ENCODE data around the gene INHBA.

Gene INHBA

GRCh38 chr7:41702635-41703371 lies at the start of gene INHBA:
Gene INHBA (minus strand): TSS chr7:41703090. CDS start chr7:41700374, 2,716 bp downstream.
- peaks cover 56% of the 10 kb centered on the region for H3K27me3 ChIP-seq (ENCODE audit: control insufficient read depth, insufficient read depth, low read length)
- H3K9ac ChIP-seq (ENCODE audit: low read length) = no peak within 1 kb of the TSS
- no peak within 1 kb of the TSS for H3K27ac ChIP-seq (ENCODE audit: low read length)
- no peaks in the 10 kb centered on the region for H3K9me3 ChIP-seq (ENCODE audit: control insufficient read depth, low read depth, low read length)
- peaks cover 48% of the 10 kb centered on the region for H3K4me1 ChIP-seq (ENCODE audit: control insufficient read depth, low read depth, low read length)
- H3K36me3 ChIP-seq (ENCODE audit: control insufficient read depth, low read depth, low read length) = no peaks in the 10 kb centered on the region
- no peak within 1 kb of the TSS for H3K4me3 ChIP-seq (ENCODE audit: low read length)

- Histone ChIP-seq H3K9me3 (ENCODE audit: control insufficient read depth, low read depth, low read length) (peaks cover 31% of the 10 kb centered on the region), H3K36me3 (ENCODE audit: control insufficient read depth, low read depth, low read length) (no peaks in the 10 kb centered on the region), H3K27me3 (ENCODE audit: control insufficient read depth, insufficient read depth, low read length) (no peaks in the 10 kb centered on the region), H3K9ac (ENCODE audit: low read length) (no peak overlapping the region), H3K27ac (ENCODE audit: low read length) (no peak overlapping the region), H3K4me3 (ENCODE audit: low read length) (no peak overlapping the region), H3K4me1 (ENCODE audit: control insufficient read depth, low read depth, low read length) (no peaks in the 10 kb centered on the region)
Observed at GRCh38 chr7:41752615-41753014, 49.7 kb upstream of the INHBA start.

GRCh38 chr7:41750661-41751540 lies 48.0 kb upstream of the INHBA start:
- Histone ChIP-seq H3K4me1 (ENCODE audit: control insufficient read depth, low read depth, low read length) (no peaks in the 10 kb centered on the region), H3K9me3 (ENCODE audit: control insufficient read depth, low read depth, low read length) (peaks cover 17% of the 10 kb centered on the region), H3K36me3 (ENCODE audit: control insufficient read depth, low read depth, low read length) (no peaks in the 10 kb centered on the region), H3K27ac (ENCODE audit: low read length) (no peak overlapping the region), H3K9ac (ENCODE audit: low read length) (no peak overlapping the region), H3K4me3 (ENCODE audit: low read length) (no peak overlapping the region), H3K27me3 (ENCODE audit: control insufficient read depth, insufficient read depth, low read length) (no peaks in the 10 kb centered on the region)

DNA sequence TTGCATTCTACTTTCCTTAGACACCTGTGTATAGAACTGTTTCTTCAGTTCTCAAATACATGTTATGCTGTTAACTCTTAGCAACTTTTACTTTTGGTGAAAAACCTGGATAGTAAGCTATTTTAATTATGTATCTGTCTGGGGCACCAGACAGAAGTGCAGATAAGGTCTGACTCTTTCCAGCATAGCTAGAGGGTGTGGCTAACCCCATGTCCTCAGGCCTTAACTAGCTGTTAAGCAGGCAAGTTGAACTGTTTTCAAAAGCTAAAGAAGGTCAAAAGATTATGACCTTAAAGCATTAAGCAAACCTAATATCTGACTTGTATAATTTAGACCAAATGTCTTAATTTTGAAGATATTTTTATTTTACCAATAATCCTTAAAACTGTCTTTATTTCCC lies 45.1 kb upstream of the INHBA start:
- Histone ChIP-seq H3K36me3 (ENCODE audit: control insufficient read depth, low read depth, low read length) (no peaks in the 10 kb centered on the region), H3K9ac (ENCODE audit: low read length) (no peak overlapping the region), H3K9me3 (ENCODE audit: control insufficient read depth, low read depth, low read length) (no peaks in the 10 kb centered on the region), H3K27me3 (ENCODE audit: control insufficient read depth, insufficient read depth, low read length) (no peaks in the 10 kb centered on the region), H3K4me3 (ENCODE audit: low read length) (no peak overlapping the region), H3K4me1 (ENCODE audit: control insufficient read depth, low read depth, low read length) (peaks cover 7% of the 10 kb centered on the region), H3K27ac (ENCODE audit: low read length) (no peak overlapping the region)

- peaks cover 7% of the 10 kb centered on the region for H3K4me1 ChIP-seq (ENCODE audit: control insufficient read depth, low read depth, low read length)
- no peaks in the 10 kb centered on the region for H3K27me3 ChIP-seq (ENCODE audit: control insufficient read depth, insufficient read depth, low read length)
- no peaks in the 10 kb centered on the region for H3K36me3 ChIP-seq (ENCODE audit: control insufficient read depth, low read depth, low read length)
- no peak overlapping the region for H3K9ac ChIP-seq (ENCODE audit: low read length)
- no peaks in the 10 kb centered on the region for H3K9me3 ChIP-seq (ENCODE audit: control insufficient read depth, low read depth, low read length)
- no peak overlapping the region for H3K4me3 ChIP-seq (ENCODE audit: low read length)
- H3K27ac ChIP-seq (ENCODE audit: low read length) = no peak overlapping the region
Observed at GRCh38 chr7:41745451-41745850, 42.6 kb upstream of the INHBA start.

DNA sequence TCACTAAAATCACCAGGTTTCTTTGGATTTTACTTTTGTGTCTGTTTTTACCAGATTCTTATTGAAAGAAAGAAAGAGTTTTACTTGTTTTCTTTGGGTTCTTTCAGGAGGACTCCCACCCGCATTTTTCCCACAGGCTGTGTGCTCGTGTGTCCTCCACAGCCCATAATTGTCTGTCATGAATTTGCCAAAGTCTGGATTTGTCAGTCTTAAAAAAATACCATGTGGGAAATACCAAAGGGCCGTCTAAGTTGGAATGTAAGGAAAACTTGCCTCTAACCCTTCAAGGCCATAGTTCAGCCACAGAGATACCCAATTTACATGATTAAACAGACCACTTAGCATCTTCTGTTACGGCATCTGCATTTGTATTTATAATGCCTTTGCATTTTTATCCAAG lies 41.3 kb upstream of the INHBA start:
- Histone ChIP-seq H3K9ac (ENCODE audit: low read length) (no peak overlapping the region), H3K27ac (ENCODE audit: low read length) (no peak overlapping the region), H3K4me1 (ENCODE audit: control insufficient read depth, low read depth, low read length) (peaks cover 7% of the 10 kb centered on the region), H3K4me3 (ENCODE audit: low read length) (no peak overlapping the region), H3K9me3 (ENCODE audit: control insufficient read depth, low read depth, low read length) (no peaks in the 10 kb centered on the region), H3K27me3 (ENCODE audit: control insufficient read depth, insufficient read depth, low read length) (no peaks in the 10 kb centered on the region), H3K36me3 (ENCODE audit: control insufficient read depth, low read depth, low read length) (no peaks in the 10 kb centered on the region)

DNA sequence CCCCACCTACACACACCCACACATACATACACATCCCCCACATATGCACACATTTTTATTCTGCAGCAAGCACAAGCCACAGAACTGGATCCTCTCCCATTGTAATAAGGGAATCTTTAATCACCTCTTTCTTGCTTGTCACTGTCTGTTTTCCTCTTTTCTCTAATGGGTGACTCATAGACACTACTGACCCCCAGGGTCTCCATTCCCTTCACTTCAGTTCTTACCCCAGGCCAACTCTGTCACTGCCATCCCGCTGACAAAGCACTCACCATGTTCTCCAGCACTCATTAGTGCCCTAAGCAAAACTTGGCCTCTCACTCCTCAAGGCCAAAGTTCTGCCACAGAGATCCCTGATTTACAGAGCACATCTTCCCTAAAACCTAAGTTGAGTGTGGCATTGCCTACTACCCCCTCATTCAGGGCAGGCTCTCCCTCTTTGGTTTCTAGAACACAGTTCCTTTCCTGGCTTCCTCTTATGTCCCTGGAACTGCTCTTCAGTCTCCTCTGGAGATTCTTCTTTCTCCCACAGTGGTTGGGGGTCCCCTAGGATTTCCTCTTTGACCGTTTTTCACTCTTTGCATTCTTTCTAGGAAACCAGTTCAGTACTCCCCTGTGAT lies 39.6 kb upstream of the INHBA start:
- H3K9ac ChIP-seq (ENCODE audit: low read length) = no peak overlapping the region
- H3K4me1 ChIP-seq (ENCODE audit: control insufficient read depth, low read depth, low read length) = peaks cover 7% of the 10 kb centered on the region
- H3K36me3 ChIP-seq (ENCODE audit: control insufficient read depth, low read depth, low read length) = no peaks in the 10 kb centered on the region
- no peaks in the 10 kb centered on the region for H3K27me3 ChIP-seq (ENCODE audit: control insufficient read depth, insufficient read depth, low read length)
- no peaks in the 10 kb centered on the region for H3K9me3 ChIP-seq (ENCODE audit: control insufficient read depth, low read depth, low read length)
- no peak overlapping the region for H3K27ac ChIP-seq (ENCODE audit: low read length)
- H3K4me3 ChIP-seq (ENCODE audit: low read length) = no peak overlapping the region

GRCh38 chr7:41738806-41739205 lies 35.9 kb upstream of the INHBA start:
- H3K9ac ChIP-seq (ENCODE audit: low read length) = no peak overlapping the region
- H3K9me3 ChIP-seq (ENCODE audit: control insufficient read depth, low read depth, low read length) = no peaks in the 10 kb centered on the region
- H3K4me1 ChIP-seq (ENCODE audit: control insufficient read depth, low read depth, low read length) = peaks cover under 1% of the 10 kb centered on the region
- H3K4me3 ChIP-seq (ENCODE audit: low read length) = no peak overlapping the region
- H3K36me3 ChIP-seq (ENCODE audit: control insufficient read depth, low read depth, low read length) = no peaks in the 10 kb centered on the region
- no peak overlapping the region for H3K27ac ChIP-seq (ENCODE audit: low read length)
- no peaks in the 10 kb centered on the region for H3K27me3 ChIP-seq (ENCODE audit: control insufficient read depth, insufficient read depth, low read length)

- Histone ChIP-seq H3K9ac (ENCODE audit: low read length) (no peak overlapping the region), H3K4me3 (ENCODE audit: low read length) (no peak overlapping the region), H3K27me3 (ENCODE audit: control insufficient read depth, insufficient read depth, low read length) (no peaks in the 10 kb centered on the region), H3K27ac (ENCODE audit: low read length) (no peak overlapping the region), H3K36me3 (ENCODE audit: control insufficient read depth, low read depth, low read length) (no peaks in the 10 kb centered on the region), H3K9me3 (ENCODE audit: control insufficient read depth, low read depth, low read length) (no peaks in the 10 kb centered on the region), H3K4me1 (ENCODE audit: control insufficient read depth, low read depth, low read length) (no peaks in the 10 kb centered on the region)
Observed at GRCh38 chr7:41738336-41738735, 35.4 kb upstream of the INHBA start.

GRCh38 chr7:41735206-41735605 lies 32.3 kb upstream of the INHBA start:
- Histone ChIP-seq H3K27ac (ENCODE audit: low read length) (no peak overlapping the region), H3K36me3 (ENCODE audit: control insufficient read depth, low read depth, low read length) (no peaks in the 10 kb centered on the region), H3K9ac (ENCODE audit: low read length) (no peak overlapping the region), H3K27me3 (ENCODE audit: control insufficient read depth, insufficient read depth, low read length) (no peaks in the 10 kb centered on the region), H3K4me1 (ENCODE audit: control insufficient read depth, low read depth, low read length) (no peaks in the 10 kb centered on the region), H3K9me3 (ENCODE audit: control insufficient read depth, low read depth, low read length) (no peaks in the 10 kb centered on the region), H3K4me3 (ENCODE audit: low read length) (no peak overlapping the region)

DNA sequence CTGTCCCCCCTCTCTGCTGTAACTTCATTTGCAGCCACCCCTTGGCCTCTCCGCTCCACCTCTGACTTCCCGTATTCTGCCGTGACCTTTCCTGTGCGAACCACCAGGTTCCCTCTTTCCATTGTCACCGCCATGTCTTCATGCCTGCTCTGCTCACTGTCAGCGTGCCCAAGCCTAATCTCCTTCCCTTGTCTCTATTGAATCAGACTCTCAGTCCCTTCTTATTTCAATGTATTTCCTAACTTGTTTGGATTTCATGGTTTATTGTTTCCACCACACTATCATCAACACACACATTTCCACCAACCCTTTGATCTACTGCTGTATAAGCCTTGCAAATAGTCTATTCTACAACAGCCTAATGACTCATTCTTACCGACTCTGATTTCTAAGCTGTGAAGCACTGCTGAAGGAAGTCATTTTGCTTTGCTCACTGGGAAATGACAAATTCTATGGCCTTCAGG lies 30.0 kb upstream of the INHBA start:
- Histone ChIP-seq H3K27ac (ENCODE audit: low read length) (no peak overlapping the region), H3K36me3 (ENCODE audit: control insufficient read depth, low read depth, low read length) (no peaks in the 10 kb centered on the region), H3K4me1 (ENCODE audit: control insufficient read depth, low read depth, low read length) (no peaks in the 10 kb centered on the region), H3K27me3 (ENCODE audit: control insufficient read depth, insufficient read depth, low read length) (no peaks in the 10 kb centered on the region), H3K4me3 (ENCODE audit: low read length) (no peak overlapping the region), H3K9ac (ENCODE audit: low read length) (no peak overlapping the region), H3K9me3 (ENCODE audit: control insufficient read depth, low read depth, low read length) (no peaks in the 10 kb centered on the region)

Measured in iPS-18a (cell line).